ENCODE measurements around the gene SYT9.

- TF ChIP-seq GATA2 (IDR thresholded peaks at IDR 0.05; ENCODE audit: low read depth, low read length): no peak
- no peak for TF ChIP-seq GATA3 (IDR thresholded peaks at IDR 0.05; ENCODE audit: low read depth, low read length)
Observed at GRCh38 chr11:7494086-7494745, 242.5 kb downstream of the SYT9 start.
